ENCODE measurements around the gene TAF3. TPM values are rescaled to one million over a fixed set of nuclear protein-coding genes. Genes with fewer than 3 reads are reported as not detected.

The TAF3 gene
- total RNA-seq, 2 experiments from 2014 or later, result 16.8 to 17.0 TPM

- Mint-ChIP-seq H3K9me3 (no peaks in the 10 kb centered on the region), H3K27ac (no peak overlapping the region), H3K4me1 (peaks cover 5% of the 10 kb centered on the region), H3K36me3 (peaks cover 6% of the 10 kb centered on the region), H3K27me3 (no peaks in the 10 kb centered on the region), H3K4me3 (no peak overlapping the region)
- DNase-seq, result no peak
Measured at GRCh38 chr10:7922707-7923106, 104.4 kb downstream of the TAF3 start.

GRCh38 chr10:7928536-7928935 lies 110.2 kb downstream of the TAF3 start:
- Mint-ChIP-seq H3K9me3 (no peaks in the 10 kb centered on the region), H3K4me1 (peaks cover 12% of the 10 kb centered on the region), H3K27ac (no peak overlapping the region), H3K4me3 (no peak overlapping the region), H3K27me3 (no peaks in the 10 kb centered on the region), H3K36me3 (peaks cover 10% of the 10 kb centered on the region)
- DNase-seq, result no peak

DNA sequence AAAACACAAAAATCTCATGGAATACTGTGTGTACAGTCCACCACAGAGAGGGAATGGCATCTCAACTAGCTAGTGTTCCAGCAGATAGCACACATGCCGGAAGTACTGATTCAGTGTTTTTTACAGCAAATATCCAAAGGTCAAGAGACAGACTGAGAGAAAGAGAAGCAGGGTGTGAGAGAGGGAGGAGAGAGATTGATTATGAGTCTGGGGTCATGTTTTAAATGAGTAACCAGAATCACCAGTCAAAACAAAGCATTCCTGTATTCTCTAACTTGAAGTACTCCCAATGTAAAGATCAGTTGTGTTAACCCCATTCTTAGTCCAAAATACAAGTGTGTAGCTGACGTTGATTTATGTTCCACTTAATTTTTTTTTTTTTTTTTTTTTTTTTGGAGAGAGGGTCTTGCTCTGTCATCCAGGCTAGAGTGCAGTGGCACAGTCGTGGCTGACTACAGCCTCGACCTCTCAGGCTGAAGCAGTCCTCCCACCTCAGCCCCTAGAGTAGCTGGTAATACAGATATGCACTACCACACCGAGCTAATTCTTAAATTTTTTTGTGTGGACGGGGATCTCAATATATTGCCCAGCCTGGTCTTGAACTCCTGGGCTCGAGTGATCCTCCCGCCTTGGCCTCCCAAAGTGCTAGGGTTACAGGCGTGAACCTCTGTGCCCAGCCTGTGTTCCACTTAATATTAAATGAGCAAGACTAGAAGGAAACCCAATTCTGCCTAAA lies 114.2 kb downstream of the TAF3 start:
- H3K9me3 Mint-ChIP-seq, result peaks cover 7% of the 10 kb centered on the region
- DNase-seq, result no peak
- no peak overlapping the region for H3K4me3 Mint-ChIP-seq
- H3K27ac Mint-ChIP-seq, result no peak overlapping the region
- no peaks in the 10 kb centered on the region for H3K27me3 Mint-ChIP-seq
- peaks cover 9% of the 10 kb centered on the region for H3K4me1 Mint-ChIP-seq
- H3K36me3 Mint-ChIP-seq, result peaks cover 19% of the 10 kb centered on the region

DNA sequence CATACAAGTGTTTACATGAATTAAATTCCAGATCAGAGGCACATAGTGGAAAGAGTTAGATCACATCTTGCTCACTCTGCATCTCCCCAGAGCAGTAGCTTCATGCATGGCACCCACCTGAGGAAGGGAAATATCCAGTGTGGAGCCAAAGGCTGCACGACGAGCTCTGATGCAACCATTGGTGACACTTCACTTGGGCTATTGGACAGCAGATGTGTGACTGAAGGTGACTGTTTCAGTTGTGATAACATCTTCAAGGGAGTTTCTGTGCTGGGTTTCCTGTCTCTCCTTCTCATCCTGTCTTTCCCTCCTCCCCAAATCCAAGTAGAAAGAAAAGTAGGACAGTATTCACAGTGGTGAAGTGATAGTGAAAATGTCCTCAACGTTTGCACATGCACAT lies 115.0 kb downstream of the TAF3 start:
- H3K9me3 Mint-ChIP-seq, result peaks cover 12% of the 10 kb centered on the region
- H3K27ac Mint-ChIP-seq, result no peak overlapping the region
- peaks cover 8% of the 10 kb centered on the region for H3K4me1 Mint-ChIP-seq
- H3K36me3 Mint-ChIP-seq, result peaks cover 23% of the 10 kb centered on the region
- no peaks in the 10 kb centered on the region for H3K27me3 Mint-ChIP-seq
- H3K4me3 Mint-ChIP-seq, result no peak overlapping the region
- DNase-seq, result no peak

DNA sequence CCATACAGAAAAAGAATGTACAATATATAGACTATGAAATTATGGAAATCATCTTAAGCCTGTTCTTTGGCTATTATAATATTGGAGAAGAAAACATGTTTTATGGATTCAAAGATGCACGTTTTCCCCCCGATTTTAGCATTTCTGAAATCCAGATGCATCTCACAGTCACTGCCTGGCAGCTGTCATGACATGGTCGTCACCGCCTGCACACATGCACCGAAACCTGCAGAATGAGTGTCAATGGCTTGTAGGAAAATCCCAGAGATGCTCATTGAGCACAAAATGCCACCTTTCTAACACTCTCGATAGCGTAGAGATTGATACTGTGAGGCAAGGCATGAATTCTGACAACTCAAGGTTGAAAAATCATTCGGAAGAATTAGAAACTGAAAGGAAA lies 115.5 kb downstream of the TAF3 start:
- peaks cover 25% of the 10 kb centered on the region for H3K36me3 Mint-ChIP-seq
- DNase-seq, result no peak

GRCh38 chr10:7937315-7937945 lies 119.1 kb downstream of the TAF3 start:
- Mint-ChIP-seq H3K4me1 (peaks cover 8% of the 10 kb centered on the region), H3K4me3 (no peak overlapping the region), H3K27ac (no peak overlapping the region), H3K36me3 (peaks cover 35% of the 10 kb centered on the region), H3K9me3 (peaks cover 21% of the 10 kb centered on the region), H3K27me3 (no peaks in the 10 kb centered on the region)
- DNase-seq, result no peak

More for the DNA sequence above, 115.5 kb downstream of the TAF3 start:
- peaks cover 5% of the 10 kb centered on the region for H3K4me1 Mint-ChIP-seq
- H3K27ac Mint-ChIP-seq, result no peak overlapping the region
- H3K27me3 Mint-ChIP-seq, result no peaks in the 10 kb centered on the region
- H3K9me3 Mint-ChIP-seq, result peaks cover 17% of the 10 kb centered on the region
- no peak overlapping the region for H3K4me3 Mint-ChIP-seq

DNA sequence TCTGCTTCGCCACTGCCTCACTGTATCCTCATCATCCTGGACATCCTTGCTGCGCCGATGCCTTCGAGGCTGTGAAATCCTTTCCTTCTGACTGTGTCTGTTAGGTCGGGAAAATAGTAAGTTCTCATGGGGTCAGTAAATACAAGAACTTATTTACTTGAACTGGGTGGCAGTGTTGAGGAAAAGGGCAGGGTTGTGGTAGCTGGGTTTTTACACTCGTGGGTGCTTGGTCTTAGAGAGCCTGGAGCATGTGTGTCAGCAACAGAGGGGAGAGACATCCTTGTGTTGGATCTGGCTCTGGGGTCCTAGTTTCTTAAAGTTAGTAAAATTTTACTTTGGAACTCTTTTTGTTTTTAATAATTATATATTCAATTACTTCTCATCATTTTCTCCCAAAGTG lies 123.3 kb downstream of the TAF3 start:
- Mint-ChIP-seq H3K36me3 (peaks cover 36% of the 10 kb centered on the region), H3K27me3 (no peaks in the 10 kb centered on the region), H3K4me3 (no peak overlapping the region), H3K27ac (no peak overlapping the region), H3K4me1 (peaks cover 27% of the 10 kb centered on the region), H3K9me3 (peaks cover 17% of the 10 kb centered on the region)
- no peak for DNase-seq

DNA sequence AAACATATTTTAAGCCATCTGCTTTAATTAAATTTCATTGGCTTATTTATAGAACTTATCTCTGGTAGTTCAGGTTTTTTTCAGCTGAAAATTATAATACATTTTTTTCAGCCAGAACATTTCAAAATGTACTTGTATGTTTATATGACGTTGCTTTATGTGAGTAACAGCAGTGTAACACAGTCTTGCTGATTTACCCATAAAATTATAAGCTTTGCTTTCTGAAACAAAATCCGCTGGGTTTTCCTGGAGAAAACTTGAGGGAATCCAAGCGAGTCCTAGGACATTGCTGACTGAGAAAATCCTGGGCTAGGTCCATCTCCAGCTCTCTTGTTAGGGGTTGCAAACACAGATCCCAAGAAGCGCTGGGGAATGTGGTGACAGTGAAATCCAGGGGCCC lies 124.0 kb downstream of the TAF3 start:
- Mint-ChIP-seq H3K36me3 (peaks cover 35% of the 10 kb centered on the region), H3K27me3 (no peaks in the 10 kb centered on the region), H3K27ac (no peak overlapping the region), H3K9me3 (peaks cover 14% of the 10 kb centered on the region), H3K4me1 (peaks cover 27% of the 10 kb centered on the region), H3K4me3 (no peak overlapping the region)
- no peak for DNase-seq

GRCh38 chr10:7942859-7943258 lies 124.6 kb downstream of the TAF3 start:
- Mint-ChIP-seq H3K36me3 (peaks cover 35% of the 10 kb centered on the region), H3K4me1 (peaks cover 31% of the 10 kb centered on the region), H3K9me3 (peaks cover 12% of the 10 kb centered on the region), H3K27me3 (no peaks in the 10 kb centered on the region), H3K27ac (no peak overlapping the region), H3K4me3 (no peak overlapping the region)
- DNase-seq, result no peak

DNA sequence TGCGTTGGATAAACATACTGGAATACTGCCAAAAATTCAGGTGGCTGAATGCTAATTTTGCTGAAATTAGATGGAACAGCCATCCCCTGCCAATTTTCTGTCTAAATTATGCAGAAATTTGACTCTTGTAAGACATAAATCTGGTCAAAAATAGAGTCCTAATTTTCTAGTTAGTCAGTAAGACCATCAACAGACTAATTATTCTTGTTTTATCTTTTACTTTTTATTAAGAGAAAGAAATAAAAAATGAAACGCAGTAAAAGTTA lies 125.8 kb downstream of the TAF3 start:
- no peak overlapping the region for H3K4me3 Mint-ChIP-seq
- H3K36me3 Mint-ChIP-seq, result peaks cover 26% of the 10 kb centered on the region
- peaks cover 3% of the 10 kb centered on the region for H3K9me3 Mint-ChIP-seq
- H3K4me1 Mint-ChIP-seq, result peaks cover 38% of the 10 kb centered on the region
- no peak for DNase-seq
- no peaks in the 10 kb centered on the region for H3K27me3 Mint-ChIP-seq
- H3K27ac Mint-ChIP-seq, result no peak overlapping the region

GRCh38 chr10:7944537-7944936 lies 126.2 kb downstream of the TAF3 start:
- peaks cover 3% of the 10 kb centered on the region for H3K9me3 Mint-ChIP-seq
- H3K4me3 Mint-ChIP-seq, result no peak overlapping the region
- H3K4me1 Mint-ChIP-seq, result peaks cover 38% of the 10 kb centered on the region
- no peak overlapping the region for H3K27ac Mint-ChIP-seq
- H3K36me3 Mint-ChIP-seq, result peaks cover 22% of the 10 kb centered on the region
- no peaks in the 10 kb centered on the region for H3K27me3 Mint-ChIP-seq
- no peak for DNase-seq

DNA sequence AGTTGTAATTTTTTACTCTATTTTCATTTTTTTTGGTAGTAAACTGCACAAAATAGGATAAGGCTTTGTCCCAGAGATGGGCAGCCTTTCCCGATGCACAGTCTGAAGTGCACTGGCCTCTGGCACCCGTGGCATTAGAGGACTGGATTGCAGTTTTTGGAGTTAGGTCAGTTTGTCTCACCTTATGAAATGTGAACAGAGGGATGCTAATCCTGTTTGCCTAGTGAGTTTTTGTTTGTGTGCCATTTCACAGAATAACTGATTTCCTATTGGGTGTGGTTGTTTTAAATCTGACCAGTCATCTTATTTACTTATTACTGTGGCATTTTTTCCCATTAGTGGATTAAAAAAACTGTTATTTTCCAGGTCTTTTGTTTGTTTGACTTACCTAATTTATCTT lies 126.7 kb downstream of the TAF3 start:
- DNase-seq, result no peak
- H3K9me3 Mint-ChIP-seq, result no peaks in the 10 kb centered on the region
- no peak overlapping the region for H3K27ac Mint-ChIP-seq
- peaks cover 21% of the 10 kb centered on the region for H3K36me3 Mint-ChIP-seq
- H3K4me1 Mint-ChIP-seq, result peaks cover 38% of the 10 kb centered on the region
- no peak overlapping the region for H3K4me3 Mint-ChIP-seq
- no peaks in the 10 kb centered on the region for H3K27me3 Mint-ChIP-seq

GRCh38 chr10:7945469-7946187 lies 127.3 kb downstream of the TAF3 start:
- Mint-ChIP-seq H3K27ac (no peak overlapping the region), H3K36me3 (peaks cover 22% of the 10 kb centered on the region), H3K4me3 (no peak overlapping the region), H3K27me3 (no peaks in the 10 kb centered on the region), H3K4me1 (peaks cover 38% of the 10 kb centered on the region), H3K9me3 (no peaks in the 10 kb centered on the region)
- DNase-seq, result no peak

DNA sequence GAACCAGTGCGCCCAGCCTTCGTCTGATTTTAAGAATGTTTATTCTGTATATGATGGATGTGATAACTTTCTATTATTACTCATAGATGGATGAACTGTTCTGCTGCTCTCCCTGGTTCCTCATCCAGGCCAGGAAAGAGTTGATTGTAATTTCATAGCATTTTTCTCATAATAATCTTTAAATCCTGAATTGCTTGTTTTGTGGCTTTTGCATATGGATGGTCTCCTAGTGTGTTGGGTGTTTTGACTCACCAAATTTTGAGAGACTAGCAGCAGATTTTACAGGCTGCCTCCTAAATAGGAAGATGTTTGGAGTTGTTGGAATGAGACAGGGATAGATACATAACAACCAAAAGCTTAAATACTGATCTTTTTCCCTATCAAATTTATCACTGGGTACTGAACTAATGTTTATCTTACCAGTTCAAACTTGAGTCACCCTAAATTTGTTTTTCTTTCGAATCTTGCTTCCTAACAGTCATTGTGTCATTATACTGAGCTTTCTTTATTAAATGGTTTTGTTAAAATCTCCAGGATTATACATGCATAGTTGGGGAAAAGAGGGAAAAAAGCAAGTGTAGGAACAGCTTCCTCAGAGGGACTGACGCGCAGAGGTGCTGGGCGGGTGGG lies 130.2 kb downstream of the TAF3 start:
- Mint-ChIP-seq H3K9me3 (no peaks in the 10 kb centered on the region), H3K4me3 (no peak overlapping the region), H3K27ac (no peak overlapping the region), H3K36me3 (peaks cover 28% of the 10 kb centered on the region), H3K4me1 (peaks cover 43% of the 10 kb centered on the region), H3K27me3 (no peaks in the 10 kb centered on the region)
- no peak for DNase-seq
